Prostate gland (tissue), 2 donors: Measurements from ENCODE around the gene CBFA2T3.

Experiments
- CTCF ChIP-seq, 4 experiments: fragments of 200-600 bp in 2 of 4; fragments of 450-650 bp in 2 of 4; sonication (generic) in 2 of 4; IDR thresholded peaks; 1 replicate in 3 of 4; 2 replicates in 1 of 4; pipeline ENCODE4 v1.5.1; 2016 to 2019; ENCODE audit warnings: antibody characterized with exemption in 4 of 4, mild to moderate bottlenecking in 2 of 4, moderate library complexity in 2 of 4
- POLR2A ChIP-seq: fragments of 450-650 bp; IDR thresholded peaks from one replicate; pipeline ENCODE4 v1.6.1; 2016; ENCODE audit warnings: antibody characterized with exemption, mild to moderate bottlenecking

GRCh38 chr16:88975511-88976061 lies 1.4 kb downstream of the CBFA2T3 start:
- TF ChIP-seq CTCF (IDR thresholded peaks at IDR 0.05) (no peak), POLR2A (no peak)
